ENCODE measurements around the gene KRTAP5-10. TPM values are rescaled to one million over a fixed set of nuclear protein-coding genes. Genes with fewer than 3 reads are reported as not detected.
"Not testable (repeated sequence)": the region's sequence is repeated elsewhere in the genome, so short reads cannot be mapped to it uniquely, and the experiment has no call there.

Gene KRTAP5-10
- total and polyA plus RNA-seq, 12 donors: not detected

DNA sequence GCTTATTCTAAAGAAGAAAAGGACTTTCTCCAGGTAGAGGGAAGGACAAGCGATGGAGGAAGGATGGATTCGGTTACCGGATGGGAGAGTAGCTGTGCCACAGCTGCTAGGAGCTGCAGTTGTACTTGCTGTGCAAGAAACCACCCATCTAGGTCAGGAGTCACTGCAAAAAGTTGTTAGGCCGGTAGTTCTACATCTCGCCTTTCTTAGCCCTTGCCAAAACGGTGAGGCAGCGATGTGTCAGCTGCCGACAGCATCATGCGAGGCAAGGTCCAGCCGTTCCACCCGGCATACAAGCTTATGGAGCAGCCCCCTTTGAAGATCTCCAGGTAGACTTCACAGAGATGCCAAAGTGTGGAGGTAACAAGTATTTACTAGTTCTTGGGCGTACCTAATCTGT lies 49.6 kb downstream of the KRTAP5-10 start:
- H3K27ac ChIP-seq; H3K4me1 ChIP-seq; DNase-seq; ATAC-seq; H3K9me3 ChIP-seq; H3K4me3 ChIP-seq; H3K36me3 ChIP-seq; intact Hi-C loops (cut with DNase I): not testable (repeated sequence)
- WGBS, 2 donors: 73 to 75% methylated on average over 12 of the region's 12 CpGs
- H3K27me3 ChIP-seq: peaks cover 0 to 46% (median 11%) of the 10 kb centered on the region in 7 donors

Other genes starting within 250 kb of the KRTAP5-10 start
- gene DHCR7, start 117.2 kb upstream of the KRTAP5-10 start, total RNA-seq: 10 to 100 TPM; 24.9 to 49.6 (median 31.0) TPM
- 10 to 100 TPM; 13.5 to 16.0 TPM for gene DHCR7, start 117.2 kb upstream of the KRTAP5-10 start, polyA plus RNA-seq
- gene NADSYN1, start 112.4 kb upstream of the KRTAP5-10 start, total RNA-seq: 10 to 100 TPM; 13.4 to 31.4 (median 16.0) TPM
- 10 to 100 TPM; 25.6 to 32.0 TPM for gene NADSYN1, start 112.4 kb upstream of the KRTAP5-10 start, polyA plus RNA-seq
- under 1 TPM in 1 of 10 donors, not detected in 9; 0.20 TPM for gene KRTAP5-7, start 38.3 kb upstream of the KRTAP5-10 start, total RNA-seq
- gene KRTAP5-7, start 38.3 kb upstream of the KRTAP5-10 start, polyA plus RNA-seq: under 1 TPM in 1 of 2 donors, not detected in 1; 0.01 TPM
- gene KRTAP5-8, start 27.5 kb upstream of the KRTAP5-10 start, total RNA-seq: not detected
- gene KRTAP5-8, start 27.5 kb upstream of the KRTAP5-10 start, polyA plus RNA-seq: not detected
- gene KRTAP5-9, start 17.1 kb upstream of the KRTAP5-10 start, total RNA-seq: not detected
- not detected for gene KRTAP5-9, start 17.1 kb upstream of the KRTAP5-10 start, polyA plus RNA-seq
- gene KRTAP5-11, start 17.3 kb downstream of the KRTAP5-10 start, total RNA-seq: not detected
- not detected for gene KRTAP5-11, start 17.3 kb downstream of the KRTAP5-10 start, polyA plus RNA-seq